H54 (cell line): ENCODE data around the gene CLASP1.
"Not testable (repeated sequence)": the region's sequence is repeated elsewhere in the genome, so short reads cannot be mapped to it uniquely, and the experiment has no call there.

ENCODE experiments used
- DNase-seq: peaks from one replicate; pipeline ENCODE4 v3.0.0; 2011; ENCODE audit warnings: low spot score, mixed read lengths; ENCODE audit not compliant: insufficient read length
- FAIRE-seq: peaks from 3 replicates; lab custom pipeline; 2011; peaks lifted over from hg19 to GRCh38; lab: Jason Lieb, UNC
- POLR2A ChIP-seq: IDR thresholded peaks from 2 replicates; pipeline ENCODE4 v1.6.1; 2011; ENCODE audit warnings: low read depth, mild to moderate bottlenecking, low read length

The CLASP1 gene

DNA sequence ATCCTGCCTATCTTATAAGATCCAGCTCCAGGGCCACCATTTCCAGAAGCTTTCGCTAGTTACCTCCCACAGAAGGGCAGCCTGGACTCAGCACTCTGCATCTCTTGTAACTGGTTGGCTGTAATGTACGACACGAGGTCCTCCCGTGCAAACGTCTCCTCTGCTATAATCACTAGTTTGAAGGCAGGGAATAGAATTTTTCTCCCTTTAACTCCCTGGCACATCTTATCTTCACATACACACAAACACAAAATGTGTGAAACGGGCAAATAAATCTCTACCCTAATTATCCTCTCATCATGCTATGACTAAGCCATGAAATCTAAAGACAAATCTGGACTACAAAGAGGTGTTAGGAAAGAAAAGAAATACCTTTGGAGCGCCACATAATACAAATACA lies 81.8 kb downstream of the CLASP1 start:
- no peak for FAIRE-seq

DNA sequence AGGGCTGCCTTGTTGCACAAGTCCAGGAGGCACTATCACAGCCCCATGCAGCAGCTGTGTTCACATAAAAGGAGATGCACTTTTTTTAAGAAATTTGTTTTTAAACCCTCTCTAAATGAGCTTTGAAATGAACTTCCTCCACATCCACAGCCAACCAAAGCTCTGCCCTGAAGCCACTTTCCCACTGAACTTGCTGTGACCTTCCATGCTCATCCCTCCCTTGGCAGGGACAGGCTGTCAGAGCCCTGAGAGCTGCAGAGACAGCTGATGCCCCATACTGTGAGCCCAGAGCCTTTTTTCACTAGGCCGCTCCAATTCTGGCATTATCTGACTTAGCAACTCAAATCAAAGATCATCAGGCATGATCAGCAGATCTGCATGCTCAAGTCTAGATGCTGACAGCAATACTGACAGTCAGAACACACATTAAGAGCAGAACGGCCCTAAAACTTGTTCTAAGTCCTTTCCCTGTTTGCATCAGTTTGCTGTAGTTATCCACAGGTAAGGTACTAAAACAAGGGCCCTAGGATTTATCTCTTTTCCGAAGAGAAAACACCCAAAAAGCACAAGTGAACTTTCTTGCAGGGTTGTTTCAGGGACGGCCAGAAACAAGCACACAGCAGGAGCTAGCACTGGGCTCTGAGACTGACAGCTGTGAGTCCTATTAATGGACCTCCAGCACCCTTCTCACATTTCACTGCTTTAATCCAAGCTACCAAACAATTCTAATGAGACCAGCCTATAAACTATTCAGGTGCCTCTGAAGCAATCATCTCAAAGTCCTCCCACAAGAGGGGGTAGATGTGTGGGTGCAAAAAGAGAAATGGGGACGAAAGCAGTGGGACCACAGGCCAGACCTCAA lies 83.6 kb downstream of the CLASP1 start:
- DNase-seq (no peak), FAIRE-seq (no peak)
- no peak for TF ChIP-seq POLR2A

More for the DNA sequence above, 81.8 kb downstream of the CLASP1 start:
- TF ChIP-seq POLR2A = no peak
- no peak for DNase-seq

DNA sequence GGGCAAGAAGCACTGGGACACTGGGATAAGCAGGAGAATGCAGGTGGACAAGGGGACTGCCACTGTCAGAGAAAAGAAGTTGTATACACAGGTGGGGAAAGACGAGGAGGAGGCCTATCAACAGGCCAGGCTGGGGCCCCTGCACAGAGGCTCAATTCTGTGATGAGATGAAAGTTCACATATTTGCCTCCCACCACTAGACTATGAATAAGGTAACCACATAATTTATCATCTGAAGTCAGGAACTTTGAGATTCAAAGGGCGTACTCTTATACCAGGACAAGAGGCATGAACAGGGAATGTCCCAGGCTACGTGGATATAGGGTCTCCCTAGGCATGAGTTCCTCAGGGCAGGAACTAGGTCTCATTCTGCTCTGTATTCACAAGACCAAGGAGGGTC lies 84.4 kb downstream of the CLASP1 start:
- no peak for DNase-seq
- no peak for TF ChIP-seq POLR2A
- FAIRE-seq = no peak

DNA sequence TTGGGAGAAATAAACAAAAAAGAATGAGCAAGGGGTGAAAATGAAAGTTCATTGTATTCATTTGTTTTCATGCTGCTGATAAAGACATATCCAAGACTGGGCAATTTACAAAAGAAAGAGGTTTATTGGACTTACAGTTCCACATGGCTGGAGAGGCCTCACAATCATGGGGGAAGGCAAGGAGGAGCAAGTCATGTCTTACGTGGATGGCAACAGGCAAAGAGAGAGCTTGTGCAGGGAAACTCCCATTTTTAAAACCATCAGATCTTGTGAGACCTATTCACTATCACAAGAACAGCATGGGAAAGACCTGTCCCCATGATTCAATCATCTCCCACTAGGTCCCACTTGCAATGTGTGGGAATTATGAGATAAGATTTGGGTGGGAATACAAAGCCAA lies 85.5 kb downstream of the CLASP1 start:
- not testable (repeated sequence) for FAIRE-seq, DNase-seq

DNA sequence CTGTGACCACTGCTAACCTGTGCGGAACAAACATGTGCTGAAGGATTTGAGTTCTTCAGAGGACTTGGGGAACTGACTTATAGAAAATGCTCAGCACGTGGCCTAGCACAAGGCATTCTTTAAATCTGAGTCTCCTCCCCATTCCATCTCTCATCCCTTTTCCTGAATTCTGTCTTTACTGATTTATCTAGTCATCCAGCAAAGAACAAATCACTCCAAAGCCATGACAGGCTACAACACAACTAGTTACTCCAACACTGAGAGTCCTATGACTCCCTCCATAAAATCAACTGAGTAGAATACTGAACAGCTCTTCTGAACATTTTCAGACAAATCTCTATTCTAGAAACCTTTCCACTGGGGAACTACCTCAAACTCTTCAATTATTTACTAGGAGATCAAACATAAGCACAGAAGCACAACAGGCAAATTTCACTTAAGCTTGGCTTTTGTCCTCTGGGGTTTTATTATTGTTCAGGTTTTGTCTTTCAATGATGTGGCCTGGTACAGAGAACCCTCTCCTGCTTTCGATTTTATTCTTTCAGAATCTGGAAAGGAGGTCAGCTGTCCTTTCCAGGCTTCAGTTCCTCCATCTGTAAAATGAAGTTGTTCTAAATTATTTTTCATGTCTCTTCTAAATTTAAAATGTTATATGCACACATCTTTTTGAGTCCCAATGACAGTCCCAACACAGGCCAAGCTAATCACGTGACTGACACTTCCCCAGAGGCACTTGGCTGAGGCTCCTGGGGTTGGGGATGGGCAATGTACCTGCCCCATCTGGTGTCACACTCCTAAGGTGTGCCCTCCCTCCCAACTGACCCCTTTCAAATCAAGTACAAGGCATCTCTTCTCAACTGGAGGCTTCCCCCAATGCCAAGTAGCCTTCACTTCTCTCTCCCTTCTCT lies 86.7 kb downstream of the CLASP1 start:
- TF ChIP-seq POLR2A = no peak
- DNase-seq (no peak), FAIRE-seq (no peak)

DNA sequence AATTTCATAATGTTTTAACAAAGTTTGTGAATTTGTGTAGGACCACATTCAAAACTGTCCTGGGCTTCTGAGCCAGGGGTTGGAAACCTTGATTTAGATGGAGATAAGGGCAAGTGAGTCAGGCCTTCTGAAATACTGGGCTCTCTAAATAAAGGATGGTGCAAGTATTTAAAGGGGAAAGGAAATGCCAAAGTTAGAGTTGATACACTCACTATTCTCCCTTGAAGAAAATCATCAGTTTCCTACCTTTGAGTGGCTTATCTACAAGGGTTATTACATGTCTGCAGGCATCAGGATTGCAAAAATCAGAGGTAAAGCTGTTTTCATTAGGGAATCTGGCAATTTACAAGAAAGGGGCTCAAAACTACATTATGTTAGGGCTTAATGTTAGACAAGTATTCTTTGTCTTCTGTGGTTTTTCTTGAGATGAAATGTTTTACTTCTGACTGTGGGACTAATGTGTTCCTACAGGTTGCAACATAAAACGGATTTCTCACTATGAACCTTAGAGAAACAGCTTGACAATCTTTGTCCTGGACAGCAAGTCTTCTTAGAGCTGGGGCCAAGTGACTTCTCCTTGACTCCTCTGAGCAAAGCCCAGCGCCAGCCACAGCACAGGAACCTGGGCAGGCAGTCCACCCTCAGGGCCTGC lies 87.5 kb downstream of the CLASP1 start:
- peak; percentile 41 for FAIRE-seq
- peak; percentile 18 for DNase-seq
- no peak for TF ChIP-seq POLR2A

DNA sequence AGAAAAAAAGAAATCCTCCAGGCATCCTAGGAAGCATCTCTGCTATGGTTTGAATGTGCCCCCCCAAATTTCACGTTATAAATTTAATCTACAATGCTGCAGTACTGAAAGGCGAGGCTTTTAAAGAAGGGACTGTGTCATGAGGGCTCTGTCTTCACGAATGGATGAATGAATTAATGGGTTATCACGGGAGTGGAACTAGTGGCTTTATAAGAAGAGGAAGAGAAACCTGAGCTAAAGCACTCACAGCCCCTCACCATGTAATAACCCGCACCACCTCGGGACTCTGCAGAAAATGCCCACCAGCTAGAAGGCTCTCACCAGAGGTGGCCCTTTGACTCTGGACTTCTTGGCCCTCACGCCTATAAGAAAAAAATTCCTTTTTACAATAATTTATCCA lies 90.9 kb downstream of the CLASP1 start:
- no peak for TF ChIP-seq POLR2A
- no peak for DNase-seq
- no peak for FAIRE-seq

DNA sequence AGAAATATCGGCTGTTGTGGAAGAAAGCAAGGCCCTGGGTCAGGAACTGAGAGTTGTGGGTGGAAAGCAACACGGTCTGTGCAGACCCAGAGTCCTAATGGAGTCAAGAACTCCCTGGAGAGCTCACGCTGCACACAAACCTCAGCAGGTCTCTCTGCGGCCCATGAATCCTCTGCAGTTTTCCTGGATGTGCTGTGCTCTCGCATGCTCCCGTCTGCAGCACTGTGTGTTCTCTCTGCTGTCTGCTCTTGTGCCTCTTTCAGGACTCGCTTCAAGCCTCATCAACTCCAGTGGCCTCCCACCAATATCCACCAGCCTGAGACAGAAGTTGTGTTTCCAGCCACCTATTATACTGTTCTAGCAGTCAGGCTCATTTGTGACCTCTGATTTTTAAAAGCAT lies 94.3 kb downstream of the CLASP1 start:
- TF ChIP-seq POLR2A = no peak
- no peak for DNase-seq
- FAIRE-seq = no peak

DNA sequence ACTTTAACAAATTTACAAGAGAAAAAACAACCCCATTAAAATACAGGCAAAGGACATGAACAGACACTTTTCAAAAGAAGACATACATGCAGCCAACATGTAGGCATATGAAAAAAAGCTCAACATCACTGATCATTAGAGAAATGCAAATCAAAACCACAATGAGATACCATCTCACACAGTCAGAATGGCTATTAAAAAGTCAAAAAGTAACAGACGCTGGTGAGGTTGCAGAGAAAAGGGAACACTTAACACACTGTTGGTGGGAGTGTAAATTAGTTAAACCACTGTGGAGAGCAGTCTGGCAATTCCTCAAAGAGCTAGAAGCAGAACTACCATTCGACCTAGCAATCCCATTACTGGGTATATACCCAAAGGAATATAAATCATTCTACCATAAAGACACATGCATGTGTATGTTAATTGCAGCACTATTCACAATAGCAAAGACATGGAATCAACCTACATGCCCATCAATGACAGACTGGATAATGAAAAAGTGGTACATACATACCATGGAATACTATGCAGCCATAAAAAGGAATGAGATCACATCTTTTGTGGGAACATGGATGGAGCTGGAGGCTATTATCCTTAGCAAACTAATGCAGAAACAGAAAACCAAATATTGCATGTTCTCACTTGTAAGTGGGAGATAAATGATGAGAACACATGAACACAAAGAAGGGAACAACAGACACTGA lies 96.6 kb downstream of the CLASP1 start:
- DNase-seq, FAIRE-seq: not testable (repeated sequence)

DNA sequence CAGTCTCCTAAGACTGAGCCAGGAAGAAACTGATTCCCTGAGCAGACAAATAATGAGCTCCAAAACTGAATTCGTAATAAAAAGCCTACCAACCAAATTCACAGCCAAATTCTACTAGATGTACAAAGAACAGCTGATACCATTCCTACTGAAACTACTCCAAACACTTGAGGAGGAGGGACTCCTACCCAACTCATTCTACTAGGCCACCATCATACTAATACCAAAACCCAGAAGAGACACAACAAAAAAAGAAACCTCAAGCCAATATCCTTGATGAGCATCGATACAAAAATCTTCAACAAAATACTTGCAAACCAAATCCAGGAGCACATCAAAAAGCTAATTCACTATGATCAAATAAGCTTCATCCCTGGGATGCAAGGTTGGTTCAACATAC lies 98.6 kb downstream of the CLASP1 start:
- no peak for DNase-seq
- no peak for TF ChIP-seq POLR2A
- no peak for FAIRE-seq

DNA sequence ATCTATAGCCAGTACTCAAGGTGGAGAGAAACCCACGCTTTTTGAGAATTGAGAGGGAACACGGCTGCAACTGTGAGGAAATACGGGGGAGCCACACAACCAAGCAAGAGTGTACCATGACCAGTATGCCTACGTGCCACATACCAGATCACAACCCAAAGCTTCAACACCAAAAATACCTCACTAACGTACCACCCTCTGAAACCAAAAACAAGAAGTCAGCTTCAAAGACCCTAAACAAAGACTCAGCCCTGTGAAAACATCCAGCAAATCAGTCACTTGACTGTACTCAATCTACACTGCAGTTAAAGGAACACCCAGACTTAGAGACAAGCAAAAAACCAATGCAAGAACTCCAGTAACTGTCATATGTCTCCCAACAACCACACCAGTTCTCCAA lies 101.6 kb downstream of the CLASP1 start:
- FAIRE-seq = no peak
- DNase-seq = no peak
- TF ChIP-seq POLR2A = no peak

DNA sequence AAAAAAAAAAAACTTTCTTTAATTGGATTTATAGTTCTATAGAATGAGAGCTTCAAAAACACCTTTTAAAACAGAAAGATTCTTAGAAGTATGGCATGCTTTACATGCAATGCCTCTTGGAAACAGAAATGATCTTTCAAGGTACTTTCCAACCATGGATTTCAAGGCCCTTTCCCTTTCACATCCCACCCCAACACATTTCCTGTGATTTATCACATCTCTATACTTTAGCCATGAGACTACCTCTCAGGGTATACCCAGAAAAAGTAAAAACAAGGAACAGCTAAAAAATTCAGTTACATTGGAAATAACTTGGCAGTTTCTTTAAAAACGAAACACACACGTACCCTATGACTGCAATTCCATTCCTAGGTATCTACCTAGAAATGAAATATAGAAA lies 103.3 kb downstream of the CLASP1 start:
- DNase-seq = no peak
- no peak for FAIRE-seq
- no peak for TF ChIP-seq POLR2A

DNA sequence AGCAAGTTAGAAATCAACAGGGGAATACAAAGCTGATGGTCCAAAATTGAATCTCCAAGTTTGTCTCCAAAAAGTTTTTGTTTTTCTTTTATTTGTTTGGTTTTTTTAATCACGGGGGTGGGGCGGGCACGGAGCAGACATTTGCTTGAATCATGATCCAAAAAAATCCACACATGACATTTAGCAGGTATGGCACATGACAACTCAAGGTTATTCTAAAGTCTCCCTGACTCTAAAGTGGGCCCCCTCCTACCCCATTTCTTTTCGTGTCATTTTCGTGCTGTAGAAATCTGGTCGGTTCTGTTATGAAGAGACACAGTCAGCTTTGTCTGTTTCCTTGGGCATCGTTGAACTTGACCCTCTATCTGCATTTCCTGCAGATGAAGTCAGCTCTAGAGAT lies 104.0 kb downstream of the CLASP1 start:
- FAIRE-seq = no peak
- TF ChIP-seq POLR2A = no peak

More for the DNA sequence above, 104.0 kb downstream of the CLASP1 start:
- DNase-seq = no peak
